Activated T-cell treated with anti-CD3 and anti-CD28 coated beads for 1 hour (primary cell): ENCODE results near the gene OLR1.

Experiments used
- DNase-seq: peaks from one replicate; pipeline ENCODE4 v3.0.0-alpha.2; 2020; ENCODE audit warnings: low read depth

OLR1 gene

GRCh38 chr12:10153271-10154144, 18.4 kb downstream of the OLR1 start:
- DNase-seq: peak; percentile 39

GRCh38 chr12:10151621-10152020, 20.3 kb downstream of the OLR1 start:
- DNase-seq: no peak

- no peak for DNase-seq
Observed at GRCh38 chr12:10147714-10148403, 24.1 kb downstream of the OLR1 start.

GRCh38 chr12:10142976-10143589, 28.8 kb downstream of the OLR1 start:
- DNase-seq: no peak

- DNase-seq: peak; percentile 17
Observed at GRCh38 chr12:10140001-10140400, 31.9 kb downstream of the OLR1 start.

GRCh38 chr12:10136637-10137205, 35.2 kb downstream of the OLR1 start:
- DNase-seq: no peak

GRCh38 chr12:10135126-10135525, 36.8 kb downstream of the OLR1 start:
- no peak for DNase-seq

- no peak for DNase-seq
Observed at GRCh38 chr12:10132850-10133370, 39.0 kb downstream of the OLR1 start.

GRCh38 chr12:10131111-10131690, 40.7 kb downstream of the OLR1 start:
- no peak for DNase-seq

- no peak for DNase-seq
Observed at GRCh38 chr12:10130042-10130441, 41.9 kb downstream of the OLR1 start, which contains the start of gene CLEC7A. CLEC7A (minus strand) TSS chr12:10130199; CDS start chr12:10130082, 117 bp downstream.

GRCh38 chr12:10128687-10129086, 43.2 kb downstream of the OLR1 start:
- DNase-seq: no peak

GRCh38 chr12:10126413-10126812, 45.5 kb downstream of the OLR1 start:
- DNase-seq: no peak

GRCh38 chr12:10122689-10123088, 49.2 kb downstream of the OLR1 start:
- DNase-seq: no peak

GRCh38 chr12:10121278-10121677, 50.7 kb downstream of the OLR1 start:
- DNase-seq: no peak

GRCh38 chr12:10119066-10119465, 52.9 kb downstream of the OLR1 start:
- DNase-seq: no peak

- DNase-seq: no peak
Observed at GRCh38 chr12:10115890-10116289, 56.0 kb downstream of the OLR1 start.

- DNase-seq: no peak
Observed at GRCh38 chr12:10115311-10115710, 56.6 kb downstream of the OLR1 start.

GRCh38 chr12:10113920-10114319, 58.0 kb downstream of the OLR1 start:
- DNase-seq: no peak

GRCh38 chr12:10113075-10113474, 58.9 kb downstream of the OLR1 start:
- DNase-seq: no peak

GRCh38 chr12:10111451-10111850, 60.5 kb downstream of the OLR1 start:
- no peak for DNase-seq

GRCh38 chr12:10110256-10110844, 61.6 kb downstream of the OLR1 start:
- DNase-seq: no peak
